22Rv1 (cell line): ENCODE measurements around the gene LINC01488.

Experiments used
- ZFX ChIP-seq: fragments of 450-650 bp; IDR thresholded peaks from 2 replicates; pipeline ENCODE4 v1.6.1; 2017; ENCODE audit warnings: antibody characterized with exemption, borderline replicate concordance
- TF ChIP-seq, protein P1 (sequence below): fragments of 450-650 bp; IDR thresholded peaks from 2 replicates; pipeline ENCODE4 v1.5.1; 2017; ENCODE audit warnings: mild to moderate bottlenecking

- TF ChIP-seq, protein P1, sequence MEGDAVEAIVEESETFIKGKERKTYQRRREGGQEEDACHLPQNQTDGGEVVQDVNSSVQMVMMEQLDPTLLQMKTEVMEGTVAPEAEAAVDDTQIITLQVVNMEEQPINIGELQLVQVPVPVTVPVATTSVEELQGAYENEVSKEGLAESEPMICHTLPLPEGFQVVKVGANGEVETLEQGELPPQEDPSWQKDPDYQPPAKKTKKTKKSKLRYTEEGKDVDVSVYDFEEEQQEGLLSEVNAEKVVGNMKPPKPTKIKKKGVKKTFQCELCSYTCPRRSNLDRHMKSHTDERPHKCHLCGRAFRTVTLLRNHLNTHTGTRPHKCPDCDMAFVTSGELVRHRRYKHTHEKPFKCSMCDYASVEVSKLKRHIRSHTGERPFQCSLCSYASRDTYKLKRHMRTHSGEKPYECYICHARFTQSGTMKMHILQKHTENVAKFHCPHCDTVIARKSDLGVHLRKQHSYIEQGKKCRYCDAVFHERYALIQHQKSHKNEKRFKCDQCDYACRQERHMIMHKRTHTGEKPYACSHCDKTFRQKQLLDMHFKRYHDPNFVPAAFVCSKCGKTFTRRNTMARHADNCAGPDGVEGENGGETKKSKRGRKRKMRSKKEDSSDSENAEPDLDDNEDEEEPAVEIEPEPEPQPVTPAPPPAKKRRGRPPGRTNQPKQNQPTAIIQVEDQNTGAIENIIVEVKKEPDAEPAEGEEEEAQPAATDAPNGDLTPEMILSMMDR: no peak
- TF ChIP-seq ZFX: no peak
These were observed 12.3 kb upstream of the LINC01488 start for GRCh38 chr11:69468911-69469885.
